Esophagus squamous epithelium (tissue), 4 donors: ENCODE measurements around the gene PDCD2.

Source experiments
- CTCF ChIP-seq, 6 experiments: fragments of 450-650 bp in 4 of 6; fragments of 200-600 bp in 2 of 6; sonication (generic) in 2 of 6; IDR thresholded peaks; one replicate each; pipeline ENCODE4 v1.5.1; 2016 to 2019; ENCODE audit warnings: antibody characterized with exemption in 6 of 6, mild to moderate bottlenecking in 4 of 6, moderate library complexity in 4 of 6
- POLR2A ChIP-seq, 4 donors: fragments of 450-650 bp; IDR thresholded peaks; one replicate each; pipeline ENCODE4 v1.6.1; 2017; ENCODE audit warnings: antibody characterized with exemption in 4 of 4, mild to moderate bottlenecking in 4 of 4, moderate library complexity in 3 of 4

DNA sequence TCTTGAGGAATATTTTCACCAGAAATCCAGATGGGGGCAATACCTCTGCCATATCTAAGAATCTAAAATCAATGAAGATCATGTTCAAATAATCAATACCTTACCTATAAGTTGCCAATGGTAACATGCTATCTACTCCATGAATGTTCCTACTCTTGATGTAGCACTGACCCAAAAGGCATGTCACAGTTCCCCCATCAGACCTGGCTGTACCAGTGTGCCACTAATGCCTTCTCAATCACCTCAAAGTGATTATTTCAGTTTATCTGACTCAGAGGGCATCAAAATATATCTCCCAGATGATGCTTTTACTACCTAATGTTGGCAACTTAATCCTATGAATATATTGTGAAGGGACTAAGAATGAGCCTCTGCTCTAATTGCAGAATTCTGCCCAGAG lies 5.5 kb downstream of the PDCD2 start:
- TF ChIP-seq CTCF (IDR thresholded peaks at IDR 0.05) (no peak), POLR2A (IDR thresholded peaks at IDR 0.05) (no peak)
